Measurements from ENCODE around the gene CD44.

DNA sequence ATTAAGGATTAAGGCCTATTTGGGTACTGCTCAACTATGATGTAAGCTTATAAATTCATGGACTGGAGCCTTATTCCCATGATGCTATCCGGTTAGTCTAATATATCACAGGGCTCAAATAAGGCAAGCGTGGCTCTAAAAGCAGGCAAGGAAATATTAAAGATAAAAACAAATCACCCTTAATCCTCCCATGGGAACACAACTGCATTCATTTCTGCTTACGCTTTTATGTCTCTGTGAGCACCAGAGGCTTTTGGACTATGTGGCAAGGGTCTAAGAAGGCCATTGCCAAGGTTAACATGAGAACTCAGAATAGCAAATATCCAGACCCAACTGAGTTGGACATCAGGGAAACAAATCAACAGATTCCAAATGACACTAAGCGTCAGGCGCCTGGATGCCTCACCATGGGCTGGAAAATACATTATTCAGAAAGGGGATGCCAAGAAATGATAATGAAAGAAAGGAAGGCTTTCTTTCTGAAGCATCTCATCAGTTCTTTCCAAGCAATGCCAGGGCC, 142.3 kb downstream of the CD44 start:
- no peak for TF ChIP-seq CTCF (conservative IDR thresholded peaks at IDR 0.05 in 1 of 2, IDR thresholded peaks at IDR 0.05 in 1 of 2; ENCODE audit: low read depth in 1 of 2, low read length in 2 of 2)
- TF ChIP-seq EZH2 (IDR thresholded peaks at IDR 0.05; ENCODE audit: low read length, missing control alignments) = no peak
